Muscle of leg (tissue), 11 donors: ENCODE measurements around the gene TEDC1. TPM values are rescaled to one million over a fixed set of nuclear protein-coding genes. Genes with fewer than 3 reads are reported as not detected.
A peak's percentile ranks its signal among the peaks of the same experiment; 100 is the strongest.

ENCODE experiments used
- DNase-seq: peaks from one replicate; pipeline ENCODE4 v3.0.0; 2013
- H3K27ac ChIP-seq: one replicate; pipeline ENCODE4 v1.5.1; 2013; ENCODE audit warnings: mild to moderate bottlenecking, low read length, control low read depth
- H3K27me3 ChIP-seq: one replicate; pipeline ENCODE4 v1.6.1; 2013; ENCODE audit warnings: low read length; ENCODE audit not compliant: control insufficient read depth, insufficient read depth
- H3K36me3 ChIP-seq: one replicate; pipeline ENCODE4 v1.6.1; 2013; ENCODE audit warnings: low read length; ENCODE audit not compliant: control insufficient read depth, insufficient read depth
- H3K4me1 ChIP-seq: one replicate; pipeline ENCODE4 v1.6.1; 2013; ENCODE audit warnings: low read length; ENCODE audit not compliant: control insufficient read depth, insufficient read depth
- H3K4me3 ChIP-seq: one replicate; pipeline ENCODE4 v1.5.1; 2013; ENCODE audit warnings: low read length, control low read depth
- H3K9me3 ChIP-seq: replicated peaks from 2 replicates; pipeline ENCODE4 v1.6.1; 2013; ENCODE audit warnings: low read depth, low read length; ENCODE audit not compliant: control insufficient read depth
- WGBS: methylation state at CpG from one replicate; pipeline ENCODE4 v1.1.5; 2013; ENCODE audit warnings: missing lambda C conversion rate; ENCODE audit not compliant: insufficient coverage; 5-methylcytosine and 5-hydroxymethylcytosine counted together
- polyA plus RNA-seq, 8 donors: library from polyadenylated mRNA; unstranded; fragments of 120-200 nt; gene quantifications; one replicate each; pipeline versions ENCODE4 v1.2.1 to v1.2.3, GENCODE V29; 2013; ENCODE audit warnings: inconsistent platforms in 1 of 8, low replicate concordance in 1 of 8; ENCODE audit not compliant: insufficient read length in 8 of 8, insufficient read depth in 1 of 8
- total RNA-seq: library from RNA; stranded (reverse); fragments of 120-200 nt; gene quantifications from one replicate; pipeline ENCODE4 v1.2.4, GENCODE V29; 2013

Gene TEDC1
- total and polyA plus RNA-seq, 9 donors: 5.6 to 9.3 (median 7.4) TPM

DNA sequence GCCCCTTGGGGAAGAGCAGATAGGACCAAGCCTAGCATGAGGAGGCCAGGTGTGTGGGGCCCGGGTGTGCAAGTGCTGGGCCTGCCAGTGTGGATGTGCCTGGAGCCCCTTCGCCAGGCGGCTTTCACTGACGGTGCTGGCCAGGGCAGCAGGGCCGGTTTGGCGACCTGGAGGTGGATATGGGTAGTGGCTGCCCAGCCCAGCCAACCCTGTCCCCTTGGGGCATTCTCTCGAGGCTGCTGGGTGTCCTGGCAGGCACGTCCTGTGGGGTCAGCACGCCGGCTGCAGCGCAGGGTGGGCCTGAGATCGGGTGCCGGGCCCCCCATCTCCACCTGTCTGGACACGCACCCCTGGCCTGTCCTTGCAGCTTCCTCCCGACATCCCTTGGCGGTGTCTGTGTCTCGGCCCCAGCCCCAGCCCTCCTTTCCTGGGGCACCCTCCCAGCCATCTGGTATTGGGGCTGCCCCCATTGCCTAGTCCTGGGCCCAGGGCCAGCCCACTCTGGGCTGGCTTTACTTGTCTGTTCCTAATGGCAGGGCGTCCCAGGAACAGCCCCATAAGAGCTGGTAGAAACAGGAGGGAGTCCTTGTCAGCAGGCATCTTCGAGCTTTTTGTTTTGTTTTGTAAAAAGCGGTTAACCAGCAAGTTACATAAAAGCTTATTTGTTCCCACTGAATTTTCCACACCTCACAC lies 23.7 kb upstream of the TEDC1 start:
- H3K4me3 ChIP-seq: no peak overlapping the region
- no peaks in the 10 kb centered on the region for H3K27me3 ChIP-seq
- peaks cover 65% of the 10 kb centered on the region for H3K36me3 ChIP-seq
- WGBS: 78% methylated on average over 17 of the region's 20 CpGs
- no peak overlapping the region for H3K27ac ChIP-seq
- no peaks in the 10 kb centered on the region for H3K9me3 ChIP-seq
- DNase-seq: no peak
- peaks cover 76% of the 10 kb centered on the region for H3K4me1 ChIP-seq

DNA sequence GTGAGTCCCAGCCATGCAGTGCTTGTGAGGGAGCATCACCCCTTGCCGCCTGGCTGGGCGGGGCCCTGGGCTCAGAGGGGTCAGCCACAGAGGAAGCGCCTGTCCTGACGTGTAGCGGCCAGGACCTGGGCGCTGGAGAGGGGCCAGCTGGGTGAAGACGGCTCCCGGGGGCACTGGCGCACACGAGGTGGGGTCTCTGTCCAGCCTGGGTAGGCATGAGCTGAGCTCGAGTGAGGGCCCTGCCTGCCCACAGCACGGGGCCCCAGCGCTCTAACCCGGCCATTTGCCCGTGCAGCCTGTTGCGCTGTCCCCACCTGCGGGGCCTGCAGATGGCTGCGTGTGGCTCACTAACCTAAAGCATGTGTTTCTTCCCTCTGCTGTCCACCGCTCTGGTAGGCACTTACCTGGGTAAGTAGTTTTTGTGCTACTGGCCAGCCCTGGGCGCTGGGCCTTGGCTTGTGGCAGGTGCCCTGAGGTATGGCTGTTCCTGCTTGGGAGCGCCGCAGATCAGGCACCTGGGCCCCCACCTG lies 23.0 kb upstream of the TEDC1 start:
- no peaks in the 10 kb centered on the region for H3K9me3 ChIP-seq
- H3K27ac ChIP-seq: no peak overlapping the region
- 89% methylated on average over 22 of the region's 22 CpGs for WGBS
- peaks cover 82% of the 10 kb centered on the region for H3K4me1 ChIP-seq
- H3K27me3 ChIP-seq: no peaks in the 10 kb centered on the region
- H3K36me3 ChIP-seq: peaks cover 65% of the 10 kb centered on the region
- H3K4me3 ChIP-seq: no peak overlapping the region
- DNase-seq: no peak

DNA sequence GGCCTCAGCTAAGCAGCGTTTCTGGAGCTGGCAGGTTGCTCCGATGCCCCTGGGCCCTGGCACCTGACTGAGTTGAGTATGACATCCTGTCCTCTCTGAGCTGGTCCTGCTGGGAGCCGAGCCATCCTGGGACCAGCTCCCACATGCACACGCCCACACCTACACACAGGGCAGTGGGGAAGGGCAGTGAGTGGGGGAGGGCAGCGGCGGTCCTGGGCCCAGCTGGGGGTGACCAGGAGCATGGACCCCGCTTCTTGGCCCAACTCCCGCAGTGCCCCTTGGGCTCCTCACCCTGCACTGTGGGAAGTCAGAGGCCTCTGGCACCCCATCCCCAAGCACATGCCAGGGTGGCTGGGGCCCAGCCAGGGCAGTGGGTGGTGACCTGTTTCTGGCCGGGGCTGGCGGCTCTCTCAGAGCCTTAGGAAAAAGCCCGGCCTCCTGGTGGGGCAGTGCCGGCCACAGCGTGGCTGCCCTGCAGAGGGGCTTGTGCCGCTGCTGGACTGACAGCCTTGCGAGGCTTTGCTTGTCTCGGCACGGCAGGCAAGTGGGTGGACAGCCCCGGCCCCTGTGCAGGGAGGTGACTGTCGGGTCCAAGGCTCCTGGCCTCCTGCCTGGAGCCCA lies 22.3 kb upstream of the TEDC1 start:
- no peaks in the 10 kb centered on the region for H3K9me3 ChIP-seq
- H3K4me3 ChIP-seq: no peak overlapping the region
- no peaks in the 10 kb centered on the region for H3K27me3 ChIP-seq
- peaks cover 58% of the 10 kb centered on the region for H3K36me3 ChIP-seq
- DNase-seq: no peak
- whole genome bisulfite sequencing: 56% methylated on average over 14 of the region's 19 CpGs
- no peak overlapping the region for H3K27ac ChIP-seq
- peaks cover 89% of the 10 kb centered on the region for H3K4me1 ChIP-seq

DNA sequence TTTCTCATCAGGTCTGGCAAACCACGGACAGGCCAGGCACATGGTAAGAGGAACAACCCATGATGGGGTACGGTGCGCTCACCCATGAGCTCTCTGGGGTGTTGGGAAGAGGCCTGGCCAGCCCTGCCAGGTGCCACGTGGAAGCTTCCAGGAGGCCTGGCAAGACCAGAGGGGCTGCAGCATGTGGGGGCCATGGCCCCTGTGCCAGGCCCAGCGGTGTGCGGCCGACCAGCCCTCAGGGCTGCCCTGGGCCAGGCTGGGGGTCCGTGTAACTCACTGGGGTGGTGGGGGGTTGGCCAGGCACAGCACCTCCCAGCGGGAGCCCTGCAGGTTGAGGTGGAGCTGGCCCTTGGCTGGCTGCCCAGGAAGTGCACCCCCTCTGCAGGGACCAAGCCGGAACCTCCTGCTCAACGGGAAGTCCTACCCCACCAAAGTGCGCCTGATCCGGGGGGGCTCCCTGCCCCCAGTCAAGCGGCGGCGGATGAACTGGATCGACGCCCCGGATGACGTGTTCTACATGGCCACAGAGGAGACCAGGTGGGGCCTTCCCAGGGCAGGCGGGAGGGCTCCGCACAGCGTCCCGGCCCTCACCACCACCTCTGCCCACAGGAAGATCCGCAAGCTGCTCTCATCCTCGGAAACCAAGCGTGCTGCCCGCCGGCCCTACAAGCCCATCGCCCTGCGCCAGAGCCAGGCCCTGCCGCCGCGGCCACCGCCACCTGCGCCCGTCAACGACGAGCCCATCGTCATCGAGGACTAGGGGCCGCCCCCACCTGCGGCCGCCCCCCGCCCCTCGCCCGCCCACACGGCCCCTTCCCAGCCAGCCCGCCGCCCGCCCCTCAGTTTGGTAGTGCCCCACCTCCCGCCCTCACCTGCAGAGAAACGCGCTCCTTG lies 21.3 kb upstream of the TEDC1 start:
- no peaks in the 10 kb centered on the region for H3K27me3 ChIP-seq
- no peaks in the 10 kb centered on the region for H3K9me3 ChIP-seq
- no peak for DNase-seq
- H3K36me3 ChIP-seq: peaks cover 49% of the 10 kb centered on the region
- H3K4me1 ChIP-seq: peaks cover 87% of the 10 kb centered on the region
- WGBS: 74% methylated on average over 37 of the region's 54 CpGs
- no peak overlapping the region for H3K27ac ChIP-seq
- H3K4me3 ChIP-seq: no peak overlapping the region

DNA sequence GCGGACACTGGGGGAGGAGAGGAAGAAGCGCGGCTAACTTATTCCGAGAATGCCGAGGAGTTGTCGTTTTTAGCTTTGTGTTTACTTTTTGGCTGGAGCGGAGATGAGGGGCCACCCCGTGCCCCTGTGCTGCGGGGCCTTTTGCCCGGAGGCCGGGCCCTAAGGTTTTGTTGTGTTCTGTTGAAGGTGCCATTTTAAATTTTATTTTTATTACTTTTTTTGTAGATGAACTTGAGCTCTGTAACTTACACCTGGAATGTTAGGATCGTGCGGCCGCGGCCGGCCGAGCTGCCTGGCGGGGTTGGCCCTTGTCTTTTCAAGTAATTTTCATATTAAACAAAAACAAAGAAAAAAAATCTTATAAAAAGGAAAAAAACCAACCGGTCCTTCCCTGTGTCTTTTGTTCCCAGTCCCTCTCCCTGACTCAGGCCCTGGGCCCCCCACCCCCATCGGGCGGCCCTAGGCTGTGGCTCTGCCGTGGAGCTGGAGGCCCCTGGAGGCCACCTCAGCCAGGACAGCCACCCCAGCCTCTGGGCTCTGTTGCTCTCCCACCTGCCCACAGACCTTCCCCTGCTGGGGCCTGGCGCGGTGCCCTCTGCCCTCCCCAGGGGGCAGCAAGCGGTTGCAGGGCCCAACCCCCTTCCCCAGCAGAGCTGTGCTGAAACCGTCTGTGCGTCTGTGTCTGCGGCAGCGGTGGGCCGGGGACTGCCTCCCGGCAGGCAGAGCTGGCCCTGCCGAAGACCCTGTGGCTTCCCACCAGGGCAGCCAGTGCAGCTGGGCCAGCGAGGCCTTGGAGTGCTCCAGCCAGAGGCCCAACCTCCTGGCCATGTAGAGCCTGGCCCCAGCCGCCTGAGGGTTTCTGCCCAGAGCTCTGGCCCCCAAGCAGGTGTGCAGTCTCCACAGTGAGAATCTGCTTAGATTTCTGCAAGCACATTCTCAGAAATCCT lies 20.4 kb upstream of the TEDC1 start:
- DNase-seq: no peak
- peaks cover 40% of the 10 kb centered on the region for H3K36me3 ChIP-seq
- no peak overlapping the region for H3K4me3 ChIP-seq
- H3K27ac ChIP-seq: peak overlapping the region; percentile 42
- 47% methylated on average over 18 of the region's 34 CpGs for WGBS
- no peaks in the 10 kb centered on the region for H3K27me3 ChIP-seq
- H3K4me1 ChIP-seq: peaks cover 83% of the 10 kb centered on the region
- no peaks in the 10 kb centered on the region for H3K9me3 ChIP-seq

- Histone ChIP-seq H3K4me3 (no peak overlapping the region), H3K4me1 (peaks cover 83% of the 10 kb centered on the region), H3K27me3 (no peaks in the 10 kb centered on the region), H3K9me3 (no peaks in the 10 kb centered on the region), H3K27ac (peak overlapping the region; percentile 59), H3K36me3 (peaks cover 39% of the 10 kb centered on the region)
- WGBS: 48% methylated on average over 13 of the region's 19 CpGs
- DNase-seq: no peak
Observed at GRCh38 chr14:105471297-105471821, 19.7 kb upstream of the TEDC1 start.

DNA sequence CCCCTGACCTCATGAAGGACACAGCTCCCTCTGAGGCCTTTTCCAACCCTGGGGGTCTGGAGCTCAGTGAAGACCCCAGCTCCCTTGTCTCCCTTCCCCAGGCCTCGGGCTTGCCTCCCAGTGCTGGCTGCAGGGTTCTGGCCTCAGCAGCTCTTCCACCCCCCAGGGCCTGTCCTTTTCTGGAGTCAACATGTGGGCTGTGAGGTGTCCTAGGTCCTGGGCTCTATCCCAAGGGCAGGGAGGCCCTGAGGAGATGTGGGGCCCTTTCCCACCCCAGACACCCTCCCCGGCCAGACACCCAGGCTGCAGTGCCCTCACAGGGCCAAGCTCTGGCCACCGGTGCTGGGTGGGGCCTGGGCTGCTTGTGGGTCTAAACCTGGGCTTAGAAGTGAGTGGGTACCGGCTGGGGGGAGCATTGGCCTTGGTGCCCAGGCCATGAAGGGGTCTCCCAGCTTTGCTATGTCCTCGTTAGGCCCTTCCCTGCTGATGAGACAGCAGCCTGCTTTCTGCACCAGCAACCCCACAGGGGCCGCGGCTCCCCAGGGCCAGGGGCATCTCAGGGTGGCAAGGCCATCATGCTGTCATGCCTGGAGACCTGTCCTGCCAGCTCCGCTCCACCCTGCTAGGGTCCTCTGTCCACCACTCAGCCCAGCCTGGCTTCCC lies 19.1 kb upstream of the TEDC1 start:
- peaks cover 85% of the 10 kb centered on the region for H3K4me1 ChIP-seq
- peaks cover 35% of the 10 kb centered on the region for H3K36me3 ChIP-seq
- 84% methylated on average over 5 of the region's 8 CpGs for WGBS
- peaks cover 3% of the 10 kb centered on the region for H3K27me3 ChIP-seq
- H3K9me3 ChIP-seq: no peaks in the 10 kb centered on the region
- DNase-seq: no peak
- H3K4me3 ChIP-seq: no peak overlapping the region
- peak overlapping the region; percentile 72 for H3K27ac ChIP-seq

DNA sequence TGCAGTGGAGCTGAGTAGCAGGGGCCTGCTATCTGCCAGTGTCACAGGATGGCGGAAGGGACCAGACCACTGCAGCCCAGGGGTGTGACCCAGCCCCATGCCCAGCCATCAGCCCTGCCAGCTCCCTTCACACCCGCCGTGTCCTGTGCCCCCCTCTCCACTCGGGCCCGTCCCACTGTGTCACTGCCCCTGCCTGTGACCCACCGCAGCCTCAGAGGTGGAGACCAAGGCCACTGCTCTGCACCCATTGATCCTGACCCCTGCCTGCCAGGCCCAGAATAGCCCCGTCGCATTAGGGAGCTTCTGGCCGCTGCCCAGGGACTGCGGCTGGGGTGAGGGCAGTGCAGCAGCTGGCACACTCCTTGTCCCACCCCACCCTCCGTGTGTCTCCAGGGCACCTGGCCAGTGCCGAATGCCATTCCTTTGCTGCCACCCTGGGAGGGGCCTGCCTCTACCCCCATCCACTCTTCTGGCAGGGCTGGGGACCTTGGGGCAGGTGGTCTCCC lies 18.5 kb upstream of the TEDC1 start:
- peak; percentile 77 for DNase-seq
- WGBS: 74% methylated on average over 12 of the region's 12 CpGs

More for the DNA sequence above, 18.5 kb upstream of the TEDC1 start:
- Histone ChIP-seq H3K27ac (peak overlapping the region; percentile 92), H3K4me1 (peaks cover 85% of the 10 kb centered on the region), H3K36me3 (peaks cover 29% of the 10 kb centered on the region), H3K27me3 (peaks cover 3% of the 10 kb centered on the region), H3K4me3 (no peak overlapping the region), H3K9me3 (no peaks in the 10 kb centered on the region)
